Renal pelvis (tissue), 3 donors: ENCODE results near the gene TANGO6. TPM values are rescaled to one million over a fixed set of nuclear protein-coding genes. Genes with fewer than 3 reads are reported as not detected.

Experiments used
- polyA plus RNA-seq, 3 donors: library from polyadenylated mRNA; unstranded; fragments of 120-200 nt; gene quantifications; one replicate each; pipeline ENCODE4 v1.2.1, GENCODE V29; 2013; ENCODE audit not compliant: insufficient read length in 3 of 3

TANGO6 gene
- polyA plus RNA-seq, 3 donors = 5.3 to 6.0 (median 5.5) TPM

Other genes starting within 250 kb of the TANGO6 start
- 10 to 100 TPM; 62.2 to 67.6 (median 64.9) TPM for gene CDH3, start 198.2 kb upstream of the TANGO6 start, polyA plus RNA-seq
- gene CDH1, start 106.2 kb upstream of the TANGO6 start, polyA plus RNA-seq = 100 to 1,000 TPM in 1 of 3 donors, 10 to 100 TPM in 2; 87.4 to 116 (median 95.9) TPM